ENCODE results near the gene MPHOSPH6. TPM values are rescaled to one million over a fixed set of nuclear protein-coding genes. Genes with fewer than 3 reads are reported as not detected.

The MPHOSPH6 gene
- total RNA-seq, 4 donors from 2014 or later: 5.0 to 47.7 (median 32.4) TPM; not detected in 1

GRCh38 chr16:82175627-82176026 is 5.6 kb upstream of the MPHOSPH6 start:
- Histone ChIP-seq H3K4me3 (no peak overlapping the region), H3K27me3 (peaks cover 50% of the 10 kb centered on the region), H3K4me1 (peaks cover 0 to 4% (median under 1%) of the 10 kb centered on the region in 4 donors), H3K36me3 (no peaks in the 10 kb centered on the region), H3K9me3 (no peaks in the 10 kb centered on the region), H3K27ac (no peak overlapping the region)
- no peak for TF ChIP-seq POLR2A (IDR thresholded peaks at IDR 0.05)
- TF ChIP-seq EP300 (IDR thresholded peaks at IDR 0.05; ENCODE audit: low read depth): no peak
- no peak for DNase-seq
- 69 to 77% methylated on average over 4 of the region's 4 CpGs for WGBS, 2 donors (ENCODE audit: low coverage in 1 of 2)
- in situ Hi-C loops (cut with MboI; ENCODE audit: low pct_ligation_motif_present in 1 of 4, low pct_unique_long_range_greater_than_20kb in 1 of 4, low sequenced_read_pairs in 3 of 4) (no loop called here), intact Hi-C loops (cut with DNase I; ENCODE audit: low total_unique reads) (no loop called here)

- Histone ChIP-seq H3K4me1 (peaks cover 7 to 20% (median 14%) of the 10 kb centered on the region in 4 donors), H3K36me3 (peaks cover 0 to 16% (median 2%) of the 10 kb centered on the region in 4 donors), H3K27ac (no peak overlapping the region), H3K9me3 (no peaks in the 10 kb centered on the region), H3K27me3 (peaks cover 18% of the 10 kb centered on the region), H3K4me3 (no peak overlapping the region)
- DNase-seq: no peak
- TF ChIP-seq CTCF (IDR thresholded peaks at IDR 0.05) (no peak), EP300 (IDR thresholded peaks at IDR 0.05; ENCODE audit: low read depth) (no peak), POLR2A (IDR thresholded peaks at IDR 0.05) (no peak), POLR2AphosphoS5 (IDR thresholded peaks at IDR 0.05) (no peak)
- intact Hi-C loops (cut with DNase I; ENCODE audit: low total_unique reads): no loop called here
- in situ Hi-C loops (cut with MboI; ENCODE audit: low pct_ligation_motif_present in 1 of 4, low pct_unique_long_range_greater_than_20kb in 1 of 4, low sequenced_read_pairs in 3 of 4): no loop called here
- WGBS, 2 donors (ENCODE audit: low coverage in 1 of 2): 85 to 100% methylated on average over 1 to 5 of the region's 5 CpGs
Measured at GRCh38 chr16:82167670-82168069, 2.4 kb downstream of the MPHOSPH6 start.

- intact Hi-C loops (cut with DNase I; ENCODE audit: low total_unique reads): no loop called here
- peaks cover 0 to 7% (median 0%) of the 10 kb centered on the region in 4 donors for H3K4me1 ChIP-seq
- H3K36me3 ChIP-seq: peaks cover 0 to 16% (median 5%) of the 10 kb centered on the region in 4 donors
- TF ChIP-seq POLR2AphosphoS5 (IDR thresholded peaks at IDR 0.05) (no peak), EP300 (IDR thresholded peaks at IDR 0.05; ENCODE audit: low read depth) (no peak), POLR2A (IDR thresholded peaks at IDR 0.05) (no peak), CTCF (IDR thresholded peaks at IDR 0.05) (no peak)
- H3K9me3 ChIP-seq: no peaks in the 10 kb centered on the region
- no peak overlapping the region for H3K27ac ChIP-seq
- WGBS, 2 donors (ENCODE audit: low coverage in 1 of 2): 91 to 100% methylated on average over 1 to 6 of the region's 6 CpGs
- no peaks in the 10 kb centered on the region for H3K27me3 ChIP-seq
- no peak for DNase-seq
- H3K4me3 ChIP-seq: no peak overlapping the region
- in situ Hi-C loops (cut with MboI; ENCODE audit: low pct_ligation_motif_present in 1 of 4, low pct_unique_long_range_greater_than_20kb in 1 of 4, low sequenced_read_pairs in 3 of 4): no loop called here
Measured at GRCh38 chr16:82160226-82160625, 9.8 kb downstream of the MPHOSPH6 start.

GRCh38 chr16:82157836-82158235 is 12.2 kb downstream of the MPHOSPH6 start:
- Histone ChIP-seq H3K4me3 (no peak overlapping the region), H3K27me3 (no peaks in the 10 kb centered on the region), H3K27ac (peak overlapping the region; percentile 41 to 56 (median 45)), H3K9me3 (no peaks in the 10 kb centered on the region), H3K4me1 (peaks cover 0 to 18% (median 4%) of the 10 kb centered on the region in 4 donors), H3K36me3 (peaks cover 0 to 7% (median 0%) of the 10 kb centered on the region in 4 donors)
- no peak for DNase-seq
- in situ Hi-C loops (cut with MboI; ENCODE audit: low pct_ligation_motif_present in 1 of 4, low pct_unique_long_range_greater_than_20kb in 1 of 4, low sequenced_read_pairs in 3 of 4) (no loop called here), intact Hi-C loops (cut with DNase I; ENCODE audit: low total_unique reads) (no loop called here)
- TF ChIP-seq POLR2AphosphoS5 (IDR thresholded peaks at IDR 0.05): no peak
- TF ChIP-seq POLR2A (IDR thresholded peaks at IDR 0.05): no peak
- no peak for TF ChIP-seq CTCF (IDR thresholded peaks at IDR 0.05)
- TF ChIP-seq EP300 (IDR thresholded peaks at IDR 0.05; ENCODE audit: low read depth): no peak
- WGBS, 2 donors (ENCODE audit: low coverage in 1 of 2): 53 to 70% methylated on average over 5 of the region's 5 CpGs

GRCh38 chr16:82157534-82157812 is 12.6 kb downstream of the MPHOSPH6 start:
- no peaks in the 10 kb centered on the region for H3K27me3 ChIP-seq
- no peaks in the 10 kb centered on the region for H3K9me3 ChIP-seq
- intact Hi-C loops (cut with DNase I; ENCODE audit: low total_unique reads): no loop called here
- H3K27ac ChIP-seq: peak overlapping the region; percentile 41 to 56 (median 45)
- H3K4me3 ChIP-seq: no peak overlapping the region
- peaks cover 0 to 21% (median 5%) of the 10 kb centered on the region in 4 donors for H3K4me1 ChIP-seq
- in situ Hi-C loops (cut with MboI; ENCODE audit: low pct_ligation_motif_present in 1 of 4, low pct_unique_long_range_greater_than_20kb in 1 of 4, low sequenced_read_pairs in 3 of 4): no loop called here
- peaks cover 0 to 3% (median 0%) of the 10 kb centered on the region in 4 donors for H3K36me3 ChIP-seq
- 47 to 93% methylated on average over 2 of the region's 2 CpGs for WGBS, 2 donors (ENCODE audit: low coverage in 1 of 2)
- no peak for TF ChIP-seq EP300 (IDR thresholded peaks at IDR 0.05; ENCODE audit: low read depth)
- TF ChIP-seq POLR2AphosphoS5 (IDR thresholded peaks at IDR 0.05): no peak
- TF ChIP-seq CTCF (IDR thresholded peaks at IDR 0.05): no peak
- no peak for TF ChIP-seq POLR2A (IDR thresholded peaks at IDR 0.05)
- no peak for DNase-seq
